ENCODE data around the gene UNC5B. TPM values are rescaled to one million over a fixed set of nuclear protein-coding genes. Genes with fewer than 3 reads are reported as not detected.
"Not testable (repeated sequence)": the region's sequence is repeated elsewhere in the genome, so short reads cannot be mapped to it uniquely, and the experiment has no call there.

UNC5B gene
- total RNA-seq, 3 donors from 2014 or later: 0.26 to 0.43 (median 0.35) TPM

DNA sequence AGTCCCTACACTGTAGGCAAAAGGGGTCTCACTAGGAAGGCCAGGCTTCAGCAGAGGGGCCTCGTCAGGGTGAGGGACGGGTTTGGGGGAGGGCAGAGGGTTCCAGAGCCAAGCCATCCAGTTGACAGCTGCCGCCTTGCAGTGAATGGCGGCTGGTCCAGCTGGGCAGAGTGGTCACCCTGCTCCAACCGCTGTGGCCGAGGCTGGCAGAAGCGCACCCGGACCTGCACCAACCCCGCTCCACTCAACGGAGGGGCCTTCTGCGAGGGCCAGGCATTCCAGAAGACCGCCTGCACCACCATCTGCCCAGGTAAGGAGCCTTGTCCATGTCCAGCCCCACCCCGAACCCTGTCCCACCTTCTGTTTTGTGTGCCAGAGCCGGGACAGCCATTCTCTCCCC is 75.1 kb downstream of the UNC5B start:
- H3K9me3 Mint-ChIP-seq: no peaks in the 10 kb centered on the region
- no peaks in the 10 kb centered on the region for H3K4me1 Mint-ChIP-seq (ENCODE audit: low read depth)
- H3K27me3 Mint-ChIP-seq (ENCODE audit: low read depth): no peaks in the 10 kb centered on the region
- DNase-seq (no peak), ATAC-seq (no peak)
- no peak overlapping the region for H3K4me3 Mint-ChIP-seq
- no peaks in the 10 kb centered on the region for H3K36me3 Mint-ChIP-seq (ENCODE audit: insufficient read depth)

GRCh38 chr10:71288461-71288860 is 76.1 kb downstream of the UNC5B start:
- no peaks in the 10 kb centered on the region for H3K27me3 Mint-ChIP-seq (ENCODE audit: low read depth)
- no peaks in the 10 kb centered on the region for H3K4me1 Mint-ChIP-seq (ENCODE audit: low read depth)
- no peaks in the 10 kb centered on the region for H3K9me3 Mint-ChIP-seq
- DNase-seq (no peak), ATAC-seq (no peak)
- no peaks in the 10 kb centered on the region for H3K36me3 Mint-ChIP-seq (ENCODE audit: insufficient read depth)
- H3K4me3 Mint-ChIP-seq: no peak overlapping the region

DNA sequence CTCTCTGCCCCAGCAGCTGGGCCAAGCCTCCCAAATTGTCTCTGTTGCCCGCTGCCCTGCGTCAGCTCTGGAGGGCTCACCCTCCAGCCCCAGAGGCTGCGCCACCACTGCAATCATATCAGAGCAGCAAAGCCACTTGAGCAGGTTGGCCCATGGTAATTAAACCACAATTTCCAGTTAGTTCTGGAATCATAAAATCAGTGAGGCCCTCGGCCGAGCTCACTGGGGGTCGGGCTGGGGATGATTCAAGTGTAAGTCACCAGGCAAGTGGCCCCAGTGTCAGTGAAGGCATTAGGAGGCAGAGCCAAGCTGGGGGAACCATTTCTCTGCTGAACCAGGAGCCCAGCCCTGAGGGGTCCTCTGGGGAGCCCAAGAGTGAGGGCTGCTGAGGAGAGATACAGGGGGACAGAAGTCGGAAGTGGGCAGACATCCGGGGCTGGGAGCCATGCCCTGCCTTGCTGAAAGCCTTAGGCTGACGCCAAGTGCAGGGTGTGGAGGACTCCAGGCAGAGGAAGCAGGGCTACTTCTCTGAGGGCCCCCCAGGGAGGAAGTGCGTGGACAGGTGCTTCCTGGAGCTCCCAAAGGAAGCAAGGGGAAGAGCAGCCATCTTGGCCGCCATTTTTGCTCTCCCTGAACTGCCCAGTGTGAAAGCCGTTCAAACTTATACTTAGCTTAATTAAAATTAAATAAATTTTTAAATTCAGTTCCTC is 77.2 kb downstream of the UNC5B start:
- H3K27me3 Mint-ChIP-seq (ENCODE audit: low read depth): no peaks in the 10 kb centered on the region
- H3K9me3 Mint-ChIP-seq: no peaks in the 10 kb centered on the region
- ATAC-seq (no peak), DNase-seq (no peak)
- H3K4me3 Mint-ChIP-seq: no peak overlapping the region
- no peaks in the 10 kb centered on the region for H3K36me3 Mint-ChIP-seq (ENCODE audit: insufficient read depth)
- no peaks in the 10 kb centered on the region for H3K4me1 Mint-ChIP-seq (ENCODE audit: low read depth)

DNA sequence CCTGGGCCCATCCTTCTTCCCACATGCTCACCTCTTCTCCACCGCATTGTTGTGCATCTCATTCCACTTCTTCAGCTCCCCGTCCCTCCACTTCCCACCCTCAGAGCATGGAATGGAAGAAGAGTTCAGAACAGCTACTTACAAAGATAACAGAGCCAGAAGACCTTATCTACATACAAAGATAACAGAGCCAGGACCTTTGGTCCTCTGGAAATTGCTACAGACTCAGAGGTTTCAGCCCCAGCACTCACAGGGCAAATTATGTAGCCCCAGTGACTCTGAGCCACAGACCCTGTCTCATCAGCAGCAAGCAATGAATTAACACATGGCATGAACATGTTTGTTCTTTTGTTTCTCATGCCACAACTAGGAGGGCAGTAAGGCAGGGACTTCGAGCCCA is 78.0 kb downstream of the UNC5B start:
- Mint-ChIP-seq H3K4me3 (no peak overlapping the region), H3K36me3 (ENCODE audit: insufficient read depth) (no peaks in the 10 kb centered on the region), H3K9me3 (no peaks in the 10 kb centered on the region), H3K27me3 (ENCODE audit: low read depth) (no peaks in the 10 kb centered on the region), H3K4me1 (ENCODE audit: low read depth) (no peaks in the 10 kb centered on the region)
- DNase-seq (no peak), ATAC-seq (no peak)

GRCh38 chr10:71290806-71291527 is 78.6 kb downstream of the UNC5B start:
- ATAC-seq (no peak), DNase-seq (no peak)
- H3K4me1 Mint-ChIP-seq (ENCODE audit: low read depth): no peaks in the 10 kb centered on the region
- no peaks in the 10 kb centered on the region for H3K27me3 Mint-ChIP-seq (ENCODE audit: low read depth)
- no peaks in the 10 kb centered on the region for H3K36me3 Mint-ChIP-seq (ENCODE audit: insufficient read depth)
- H3K9me3 Mint-ChIP-seq: no peaks in the 10 kb centered on the region
- H3K4me3 Mint-ChIP-seq: no peak overlapping the region

DNA sequence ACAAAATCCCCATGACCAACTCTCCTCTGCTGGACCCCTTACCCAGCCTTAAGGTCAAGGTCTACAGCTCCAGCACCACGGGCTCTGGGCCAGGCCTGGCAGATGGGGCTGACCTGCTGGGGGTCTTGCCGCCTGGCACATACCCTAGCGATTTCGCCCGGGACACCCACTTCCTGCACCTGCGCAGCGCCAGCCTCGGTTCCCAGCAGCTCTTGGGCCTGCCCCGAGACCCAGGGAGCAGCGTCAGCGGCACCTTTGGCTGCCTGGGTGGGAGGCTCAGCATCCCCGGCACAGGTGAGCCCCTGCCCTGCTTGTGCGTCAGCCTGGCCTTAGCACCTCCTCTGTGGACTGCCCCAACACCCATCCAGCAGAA is 79.1 kb downstream of the UNC5B start:
- H3K4me3 Mint-ChIP-seq: no peak overlapping the region
- ATAC-seq: no peak
- H3K36me3 Mint-ChIP-seq (ENCODE audit: insufficient read depth): no peaks in the 10 kb centered on the region

DNA sequence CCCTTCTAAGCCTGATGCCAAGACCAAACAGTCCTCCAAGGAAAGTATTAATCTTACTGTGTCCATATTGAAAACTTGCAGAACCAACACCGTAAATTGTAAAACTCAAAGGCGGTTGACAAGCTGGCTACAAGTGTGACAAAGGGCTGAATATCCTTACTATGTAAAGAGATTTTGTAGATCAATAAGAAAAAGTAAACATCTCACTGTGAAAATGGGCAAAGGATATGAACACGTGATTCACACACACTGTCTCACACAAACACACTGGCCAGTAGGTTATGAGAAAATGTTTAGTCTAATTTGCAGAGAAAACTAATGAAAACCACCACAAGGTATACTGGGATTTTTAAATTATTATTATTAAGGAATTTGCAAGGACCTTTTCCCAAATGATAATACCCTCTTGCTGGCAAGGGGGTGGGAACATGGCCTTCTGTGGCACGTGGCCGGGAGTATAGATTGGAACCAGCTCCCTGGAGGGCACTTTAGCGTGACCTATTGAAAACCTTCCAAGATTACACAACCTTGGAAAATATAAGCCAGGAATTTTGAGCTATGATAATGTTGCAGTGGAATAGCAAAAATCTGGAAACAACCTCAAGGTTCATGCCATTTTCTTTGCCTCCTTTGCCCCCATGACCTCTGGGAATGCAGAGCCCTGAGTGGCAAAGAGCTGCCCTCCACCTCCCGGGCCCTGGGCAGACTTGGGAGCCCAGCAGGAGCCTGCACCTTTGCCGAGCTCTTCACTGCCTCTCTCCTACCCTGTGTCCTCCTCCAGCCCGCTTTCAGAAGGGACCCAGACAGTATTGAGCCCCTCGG is 80.5 kb downstream of the UNC5B start:
- Mint-ChIP-seq H3K27me3 (ENCODE audit: low read depth) (no peaks in the 10 kb centered on the region), H3K4me1 (ENCODE audit: low read depth) (no peaks in the 10 kb centered on the region), H3K4me3 (no peak overlapping the region), H3K36me3 (ENCODE audit: insufficient read depth) (no peaks in the 10 kb centered on the region), H3K9me3 (no peaks in the 10 kb centered on the region)
- ATAC-seq (no peak), DNase-seq (no peak)

More for the DNA sequence above, 79.1 kb downstream of the UNC5B start:
- Mint-ChIP-seq H3K27me3 (ENCODE audit: low read depth) (no peaks in the 10 kb centered on the region), H3K4me1 (ENCODE audit: low read depth) (no peaks in the 10 kb centered on the region), H3K9me3 (no peaks in the 10 kb centered on the region)
- DNase-seq: no peak

GRCh38 chr10:71293446-71294084 is 81.2 kb downstream of the UNC5B start:
- Mint-ChIP-seq H3K36me3 (ENCODE audit: insufficient read depth) (no peaks in the 10 kb centered on the region), H3K4me3 (no peak overlapping the region), H3K4me1 (ENCODE audit: low read depth) (no peaks in the 10 kb centered on the region), H3K27me3 (ENCODE audit: low read depth) (no peaks in the 10 kb centered on the region), H3K9me3 (no peaks in the 10 kb centered on the region)
- ATAC-seq (no peak), DNase-seq (no peak)

DNA sequence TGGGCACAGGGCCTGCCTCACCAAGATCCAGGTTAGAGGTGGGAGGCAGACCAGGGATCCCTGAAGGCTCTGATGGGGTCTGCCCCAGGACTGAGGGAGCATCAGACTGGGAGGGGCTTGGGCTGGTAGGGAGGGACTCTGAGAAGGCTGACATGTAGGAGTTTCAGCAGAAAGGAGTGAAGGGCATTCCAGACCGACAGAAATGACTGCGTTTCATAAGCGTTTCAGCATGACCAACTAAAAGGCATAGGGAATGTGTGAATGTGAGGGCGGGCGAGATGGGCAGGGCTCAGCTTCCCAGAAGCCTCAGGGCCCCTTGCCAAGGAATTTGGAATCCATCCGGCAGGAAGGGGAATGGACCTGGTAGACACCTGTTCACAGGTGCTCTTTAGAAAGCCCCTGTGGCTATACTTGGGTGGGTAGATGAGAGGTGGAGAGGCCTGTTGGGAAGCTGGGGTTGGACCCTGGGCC is 81.8 kb downstream of the UNC5B start:
- Mint-ChIP-seq H3K4me1 (ENCODE audit: low read depth) (no peaks in the 10 kb centered on the region), H3K27me3 (ENCODE audit: low read depth) (no peaks in the 10 kb centered on the region), H3K36me3 (ENCODE audit: insufficient read depth) (no peaks in the 10 kb centered on the region), H3K9me3 (no peaks in the 10 kb centered on the region), H3K4me3 (no peak overlapping the region)
- DNase-seq (no peak), ATAC-seq (no peak)

- H3K36me3 Mint-ChIP-seq (ENCODE audit: insufficient read depth): no peaks in the 10 kb centered on the region
- DNase-seq: no peak
- peaks cover 2% of the 10 kb centered on the region for H3K4me1 Mint-ChIP-seq (ENCODE audit: low read depth)
- ATAC-seq: no peak
- no peak overlapping the region for H3K4me3 Mint-ChIP-seq
- no peaks in the 10 kb centered on the region for H3K9me3 Mint-ChIP-seq
- H3K27me3 Mint-ChIP-seq (ENCODE audit: low read depth): peaks cover 3% of the 10 kb centered on the region
These were observed 82.5 kb downstream of the UNC5B start for GRCh38 chr10:71294856-71295255.

DNA sequence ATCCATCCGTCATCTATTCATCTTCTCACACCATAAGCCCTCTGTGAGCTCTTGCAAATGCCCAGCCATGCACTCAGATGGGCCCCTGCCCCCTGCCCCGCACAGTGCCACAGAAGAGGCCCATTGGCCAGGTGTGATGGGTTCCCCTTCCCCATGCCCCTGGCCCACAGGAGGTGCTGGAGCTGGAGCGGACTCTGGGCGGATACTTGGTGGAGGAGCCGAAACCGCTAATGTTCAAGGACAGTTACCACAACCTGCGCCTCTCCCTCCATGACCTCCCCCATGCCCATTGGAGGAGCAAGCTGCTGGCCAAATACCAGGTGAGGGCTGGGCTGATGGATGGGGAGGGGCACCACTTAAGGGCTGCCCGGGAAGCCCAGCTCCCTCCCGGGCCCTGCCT is 83.3 kb downstream of the UNC5B start:
- H3K27me3 Mint-ChIP-seq (ENCODE audit: low read depth): peaks cover 3% of the 10 kb centered on the region
- ATAC-seq (no peak), DNase-seq (no peak)
- H3K9me3 Mint-ChIP-seq: no peaks in the 10 kb centered on the region
- no peak overlapping the region for H3K4me3 Mint-ChIP-seq
- peaks cover 2% of the 10 kb centered on the region for H3K4me1 Mint-ChIP-seq (ENCODE audit: low read depth)
- no peaks in the 10 kb centered on the region for H3K36me3 Mint-ChIP-seq (ENCODE audit: insufficient read depth)

- Mint-ChIP-seq H3K4me3 (no peak overlapping the region), H3K27me3 (ENCODE audit: low read depth) (peaks cover 3% of the 10 kb centered on the region), H3K4me1 (ENCODE audit: low read depth) (peaks cover 2% of the 10 kb centered on the region), H3K36me3 (ENCODE audit: insufficient read depth) (no peaks in the 10 kb centered on the region), H3K9me3 (no peaks in the 10 kb centered on the region)
- ATAC-seq (no peak), DNase-seq (no peak)
These were observed 83.7 kb downstream of the UNC5B start for GRCh38 chr10:71296086-71296485.

DNA sequence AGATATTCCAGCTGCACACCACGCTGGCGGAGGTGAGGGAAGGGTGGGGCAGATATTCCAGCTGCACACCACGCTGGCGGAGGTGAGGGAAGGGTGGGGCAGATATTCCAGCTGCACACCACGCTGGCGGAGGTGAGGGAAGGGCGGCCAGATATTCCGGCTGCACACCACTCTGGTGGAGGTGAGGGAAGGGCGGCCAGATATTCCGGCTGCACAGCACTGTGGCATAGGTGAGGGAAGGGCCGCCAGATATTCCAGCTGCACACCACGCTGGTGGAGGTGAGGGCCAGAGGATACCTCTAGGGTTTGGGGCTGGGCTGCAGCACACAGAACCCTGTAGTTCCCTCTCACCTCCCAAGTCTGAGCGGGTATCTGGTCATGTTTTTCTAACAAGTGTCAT is 84.4 kb downstream of the UNC5B start:
- H3K27me3 Mint-ChIP-seq (ENCODE audit: low read depth); H3K36me3 Mint-ChIP-seq (ENCODE audit: insufficient read depth); H3K4me1 Mint-ChIP-seq (ENCODE audit: low read depth); ATAC-seq; H3K4me3 Mint-ChIP-seq; DNase-seq; H3K9me3 Mint-ChIP-seq: not testable (repeated sequence)

GRCh38 chr10:71297343-71297742 is 85.0 kb downstream of the UNC5B start:
- Mint-ChIP-seq H3K36me3 (ENCODE audit: insufficient read depth) (no peaks in the 10 kb centered on the region), H3K4me3 (no peak overlapping the region), H3K27me3 (ENCODE audit: low read depth) (peaks cover 7% of the 10 kb centered on the region), H3K4me1 (ENCODE audit: low read depth) (peaks cover 2% of the 10 kb centered on the region), H3K9me3 (no peaks in the 10 kb centered on the region)
- ATAC-seq (no peak), DNase-seq (no peak)
